H9 (cell line): ENCODE measurements around the gene HKDC1. TPM values are rescaled to one million over a fixed set of nuclear protein-coding genes. Genes with fewer than 3 reads are reported as not detected.

Source experiments
- DNase-seq: peaks from one replicate; pipeline ENCODE4 v3.0.0-alpha.2; 2017
- H2AFZ ChIP-seq: one replicate; pipeline ENCODE4 v1.6.1; 2013; ENCODE audit warnings: mild to moderate bottlenecking, low read length, control low read depth, moderate library complexity
- H2AK5ac ChIP-seq: 2 replicates; pipeline ENCODE4 v1.6.1; 2013; ENCODE audit warnings: low read length, control low read depth, mixed read lengths; ENCODE audit not compliant: insufficient read length
- H2BK120ac ChIP-seq: one replicate; pipeline ENCODE4 v1.6.1; 2013; ENCODE audit warnings: low read depth, mild to moderate bottlenecking, low read length, control low read depth, inconsistent platforms; ENCODE audit not compliant: poor library complexity, severe bottlenecking
- H2BK12ac ChIP-seq: 2 replicates; pipeline ENCODE4 v1.6.1; 2013; ENCODE audit warnings: low read length, control low read depth, mixed read lengths, low read depth; ENCODE audit not compliant: insufficient read length
- H2BK15ac ChIP-seq: 2 replicates; pipeline ENCODE4 v1.6.1; 2013; ENCODE audit warnings: low read depth, low read length, control low read depth
- H2BK20ac ChIP-seq: one replicate; pipeline ENCODE4 v1.6.1; 2013; ENCODE audit warnings: low read depth, mild to moderate bottlenecking, low read length, control low read depth, inconsistent platforms; ENCODE audit not compliant: poor library complexity, severe bottlenecking
- H2BK5ac ChIP-seq: 2 replicates; pipeline ENCODE4 v1.6.1; 2013; ENCODE audit warnings: low read length, control low read depth, mixed read lengths; ENCODE audit not compliant: insufficient read length
- H3K14ac ChIP-seq: 2 replicates; pipeline ENCODE4 v1.6.1; 2013; ENCODE audit warnings: low read length, control low read depth; ENCODE audit not compliant: insufficient read depth
- H3K18ac ChIP-seq: 2 replicates; pipeline ENCODE4 v1.6.1; 2013; ENCODE audit warnings: low read depth, mild to moderate bottlenecking, mixed read lengths, low read length, control low read depth; ENCODE audit not compliant: insufficient read length
- H3K23ac ChIP-seq: 2 replicates; pipeline ENCODE4 v1.6.1; 2013; ENCODE audit warnings: low read length, control low read depth, mixed read lengths, low read depth; ENCODE audit not compliant: insufficient read length
- H3K23me2 ChIP-seq: 2 replicates; pipeline ENCODE4 v1.6.1; 2013; ENCODE audit warnings: low read depth, mild to moderate bottlenecking, mixed read lengths, low read length, control low read depth; ENCODE audit not compliant: insufficient read length, poor library complexity, severe bottlenecking
- H3K27ac ChIP-seq: 2 replicates; pipeline ENCODE4 v1.5.1; 2013; ENCODE audit warnings: low read length, control low read depth, mixed read lengths, low read depth; ENCODE audit not compliant: insufficient read length
- H3K27me3 ChIP-seq: 2 replicates; pipeline ENCODE4 v1.6.1; 2013; ENCODE audit warnings: low read length, control low read depth, inconsistent platforms; ENCODE audit not compliant: insufficient read depth
- H3K4ac ChIP-seq: 2 replicates; pipeline ENCODE4 v1.6.1; 2013; ENCODE audit warnings: low read depth, mild to moderate bottlenecking, control low read depth, inconsistent platforms, low read length, moderate library complexity
- H3K4me1 ChIP-seq: 2 replicates; pipeline ENCODE4 v1.6.1; 2013; ENCODE audit warnings: low read length, control low read depth, inconsistent platforms; ENCODE audit not compliant: insufficient read depth
- H3K4me2 ChIP-seq: 2 replicates; pipeline ENCODE4 v1.6.1; 2013; ENCODE audit warnings: low read length, control low read depth, mixed read lengths; ENCODE audit not compliant: insufficient read length, insufficient read depth
- H3K56ac ChIP-seq: 2 replicates; pipeline ENCODE4 v1.6.1; 2013; ENCODE audit warnings: low read depth, mild to moderate bottlenecking, mixed read lengths, low read length, control low read depth; ENCODE audit not compliant: insufficient read length
- H3K79me1 ChIP-seq: 2 replicates; pipeline ENCODE4 v1.6.1; 2013; ENCODE audit warnings: low read depth, mild to moderate bottlenecking, moderate library complexity, low read length, control low read depth, inconsistent platforms; ENCODE audit not compliant: insufficient read depth, poor library complexity, severe bottlenecking
- H3K79me2 ChIP-seq: 2 replicates; pipeline ENCODE4 v1.6.1; 2013; ENCODE audit warnings: low read length, control low read depth, inconsistent platforms; ENCODE audit not compliant: insufficient read depth
- H3K9ac ChIP-seq: 2 replicates; pipeline ENCODE4 v1.6.1; 2013; ENCODE audit warnings: low read length, control low read depth, mixed read lengths; ENCODE audit not compliant: insufficient read length; ENCODE audit errors: extremely low read depth
- H3K9me3 ChIP-seq: one replicate; pipeline ENCODE4 v1.6.1; 2013; ENCODE audit warnings: low read depth, low read length, inconsistent platforms; ENCODE audit not compliant: control insufficient read depth
- H3T11ph ChIP-seq: one replicate; pipeline ENCODE4 v1.6.1; 2013; ENCODE audit warnings: mild to moderate bottlenecking, low read length, control low read depth, inconsistent platforms
- H4K20me1 ChIP-seq: one replicate; pipeline ENCODE4 v1.6.1; 2013; ENCODE audit not compliant: control insufficient read depth, insufficient read length, insufficient read depth
- H4K5ac ChIP-seq: 2 replicates; pipeline ENCODE4 v1.6.1; 2013; ENCODE audit warnings: low read depth, mild to moderate bottlenecking, mixed read lengths, low read length, control low read depth; ENCODE audit not compliant: insufficient read length
- H4K8ac ChIP-seq: replicated peaks from 2 replicates; pipeline ENCODE4 v1.6.1; 2013; ENCODE audit warnings: low read length, control low read depth, mixed read lengths, low read depth; ENCODE audit not compliant: insufficient read length
- H4K91ac ChIP-seq: 2 replicates; pipeline ENCODE4 v1.6.1; 2013; ENCODE audit warnings: low read depth, mild to moderate bottlenecking, moderate library complexity, mixed read lengths, low read length, control low read depth; ENCODE audit not compliant: insufficient read length
- H3K27ac Mint-ChIP-seq, 3 experiments: 2 replicates in 2 of 3; 3 replicates in 1 of 3; pipeline ENCODE4 v1.8.0; 2020 to 2021; ENCODE audit warnings: mixed read lengths in 3 of 3, mild to moderate bottlenecking in 1 of 3, moderate library complexity in 1 of 3
- H3K27me3 Mint-ChIP-seq: 2 replicates; pipeline ENCODE4 v1.8.0; 2021; ENCODE audit warnings: low read depth, mild to moderate bottlenecking, moderate library complexity, mixed read lengths
- H3K36me3 Mint-ChIP-seq, 3 experiments: 2 replicates in 2 of 3; 3 replicates in 1 of 3; pipeline ENCODE4 v1.8.0; 2020 to 2021; ENCODE audit warnings: low read depth in 3 of 3, mixed read lengths in 3 of 3; ENCODE audit not compliant: insufficient read depth in 1 of 3
- H3K4me1 Mint-ChIP-seq, 2 experiments: 2 replicates each; pipeline ENCODE4 v1.8.0; 2020; ENCODE audit warnings: mixed read lengths in 2 of 2
- H3K4me3 Mint-ChIP-seq, 2 experiments: 2 replicates in 1 of 2; 3 replicates in 1 of 2; pipeline ENCODE4 v1.8.0; 2020 to 2021; ENCODE audit warnings: mild to moderate bottlenecking in 2 of 2, mixed read lengths in 2 of 2, moderate library complexity in 1 of 2
- H3K9me3 Mint-ChIP-seq, 2 experiments: 2 replicates in 1 of 2; 3 replicates in 1 of 2; pipeline ENCODE4 v1.8.0; 2020; ENCODE audit warnings: mild to moderate bottlenecking in 2 of 2, mixed read lengths in 2 of 2, moderate library complexity in 1 of 2
- CTCF ChIP-seq: fragments of 200-600 bp; sonication (generic); conservative IDR thresholded peaks from 3 replicates; pipeline ENCODE4 v1.8.0; 2021; ENCODE audit warnings: antibody characterized with exemption, mild to moderate bottlenecking
- WGBS: extraction: QIAGEN DNeasy Blood & Tissue Kit; methylation state at CpG from one replicate; pipeline ENCODE4 v1.1.7; 2013; ENCODE audit warnings: missing lambda C conversion rate, low lambda C conversion rate, mixed read lengths; ENCODE audit not compliant: insufficient read length; ENCODE audit errors: extremely low coverage; 5-methylcytosine and 5-hydroxymethylcytosine counted together
- total RNA-seq: library from RNA; stranded (reverse); gene quantifications from 2 replicates; pipeline ENCODE4 v1.2.1, GENCODE V29; 2021

Gene HKDC1
- total RNA-seq, 1 experiment from 2014 or later, result not detected

GRCh38 chr10:69211524-69211923 is 8.6 kb upstream of the HKDC1 start:
- H3K4me3 Mint-ChIP-seq, result no peak overlapping the region
- no peak for TF ChIP-seq CTCF
- no peak overlapping the region for H3K4ac ChIP-seq

More at GRCh38 chr10:69211524-69211923, 8.6 kb upstream of the HKDC1 start:
- peaks cover 8 to 26% (median 25%) of the 10 kb centered on the region in 3 experiments; a peak in 6 of 7 replicates for H3K36me3 Mint-ChIP-seq
- no peaks in the 10 kb centered on the region; the same call in 1 of the 2 replicates for H3K27me3 Mint-ChIP-seq
- Histone ChIP-seq H4K91ac (no peak overlapping the region), H3K27ac (no peak overlapping the region), H4K5ac (no peak overlapping the region), H3K9me3 (no peaks in the 10 kb centered on the region), H4K20me1 (no peaks in the 10 kb centered on the region), H2BK12ac (no peak overlapping the region), H3K79me1 (no peaks in the 10 kb centered on the region), H2BK20ac (no peak overlapping the region), H2AK5ac (no peak overlapping the region), H2BK15ac (no peak overlapping the region), H3K27me3 (no peaks in the 10 kb centered on the region), H3K18ac (no peak overlapping the region), H3K79me2 (no peaks in the 10 kb centered on the region), H4K8ac (no peak overlapping the region), H3K4me1 (no peaks in the 10 kb centered on the region), H3K23ac (no peak overlapping the region), H3K23me2 (no peaks in the 10 kb centered on the region), H2AFZ (no peak overlapping the region), H2BK5ac (no peak overlapping the region), H3K56ac (no peak overlapping the region), H3K9ac (no peak overlapping the region), H3K14ac (no peak overlapping the region), H3T11ph (no peak overlapping the region), H3K4me2 (no peak overlapping the region), H2BK120ac (no peak overlapping the region)
- no peak for DNase-seq
- peaks cover 2 to 5% of the 10 kb centered on the region in 2 experiments; a peak in 3 of 5 replicates for H3K9me3 Mint-ChIP-seq
- no peaks in the 10 kb centered on the region for H3K4me1 Mint-ChIP-seq
- no peak overlapping the region for H3K27ac Mint-ChIP-seq
- WGBS, result no CpG with 5 or more reads among the region's 3 CpGs
